AG04450 (cell line): ENCODE measurements around the gene PTPRCAP. TPM values are rescaled to one million over a fixed set of nuclear protein-coding genes. Genes with fewer than 3 reads are reported as not detected.

Source experiments
- CTCF ChIA-PET: fragments of 300-600, 350-600 bp; formaldehyde crosslinking; extraction: SDS; loops from one replicate; lab custom pipeline; 2022; ENCODE audit warnings: antibody characterized with exemption, inconsistent platforms; lab: Charles Lee
- POLR2A ChIA-PET: fragments of 350-600 bp; formaldehyde crosslinking; extraction: SDS; loops from one replicate; lab custom pipeline; 2021; ENCODE audit warnings: antibody characterized with exemption, inconsistent platforms; lab: Yijun Ruan, JAX
- DNase-seq: peaks from one replicate; pipeline ENCODE4 v3.0.0-alpha.2; 2011; ENCODE audit warnings: low read depth, low spot score
- H3K27ac ChIP-seq: one replicate; pipeline ENCODE4 v1.5.1; 2012; ENCODE audit warnings: low read depth, low read length, control low read depth
- H3K27me3 ChIP-seq: one replicate; pipeline ENCODE4 v1.6.0; 2012; ENCODE audit warnings: low read length; ENCODE audit not compliant: control insufficient read depth, insufficient read depth
- H3K4me3 ChIP-seq: 2 replicates; pipeline ENCODE4 v1.5.1; 2011; ENCODE audit warnings: mild to moderate bottlenecking, low read depth, low read length, control low read depth
- H3K9me3 ChIP-seq: 2 replicates; pipeline ENCODE4 v1.5.1; 2012; ENCODE audit warnings: low read length; ENCODE audit not compliant: control insufficient read depth, insufficient read depth
- polyA plus RNA-seq: library from polyadenylated mRNA; depleted of rRNA; stranded (reverse); fragments of >200 nt; gene quantifications from 2 replicates; pipeline ENCODE4 v1.2.3, GENCODE V29; 2011; rRNA removed
- small RNA-seq: library from RNA; depleted of rRNA; stranded (forward); fragments of <200 nt; gene quantifications from one replicate; pipeline ENCODE3, GENCODE V24; 2012; ENCODE audit warnings: low read depth; ENCODE audit not compliant: insufficient read length
- TF ChIP-seq, protein P1 (sequence below): IDR thresholded peaks from 2 replicates; pipeline ENCODE4 v1.5.1; 2011; ENCODE audit warnings: low read depth, low read length, control low read depth, inconsistent platforms

The PTPRCAP gene
- polyA plus RNA-seq, 1 experiment = 0.07 TPM

GRCh38 chr11:67387518-67387917 lies 50.0 kb downstream of the PTPRCAP start:
- H3K27me3 ChIP-seq = no peaks in the 10 kb centered on the region
- TF ChIP-seq, protein P1, sequence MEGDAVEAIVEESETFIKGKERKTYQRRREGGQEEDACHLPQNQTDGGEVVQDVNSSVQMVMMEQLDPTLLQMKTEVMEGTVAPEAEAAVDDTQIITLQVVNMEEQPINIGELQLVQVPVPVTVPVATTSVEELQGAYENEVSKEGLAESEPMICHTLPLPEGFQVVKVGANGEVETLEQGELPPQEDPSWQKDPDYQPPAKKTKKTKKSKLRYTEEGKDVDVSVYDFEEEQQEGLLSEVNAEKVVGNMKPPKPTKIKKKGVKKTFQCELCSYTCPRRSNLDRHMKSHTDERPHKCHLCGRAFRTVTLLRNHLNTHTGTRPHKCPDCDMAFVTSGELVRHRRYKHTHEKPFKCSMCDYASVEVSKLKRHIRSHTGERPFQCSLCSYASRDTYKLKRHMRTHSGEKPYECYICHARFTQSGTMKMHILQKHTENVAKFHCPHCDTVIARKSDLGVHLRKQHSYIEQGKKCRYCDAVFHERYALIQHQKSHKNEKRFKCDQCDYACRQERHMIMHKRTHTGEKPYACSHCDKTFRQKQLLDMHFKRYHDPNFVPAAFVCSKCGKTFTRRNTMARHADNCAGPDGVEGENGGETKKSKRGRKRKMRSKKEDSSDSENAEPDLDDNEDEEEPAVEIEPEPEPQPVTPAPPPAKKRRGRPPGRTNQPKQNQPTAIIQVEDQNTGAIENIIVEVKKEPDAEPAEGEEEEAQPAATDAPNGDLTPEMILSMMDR = no peak
- DNase-seq = no peak
- no peak overlapping the region for H3K27ac ChIP-seq
- H3K4me3 ChIP-seq = no peak overlapping the region
- ChIA-PET POLR2A (no interaction called here), CTCF (interaction anchor here (24.1 kb wide), 1 partner anchor 29 kb away, joined by 716 read pairs; the partner anchor contains the start of gene POLD4)
- no peaks in the 10 kb centered on the region for H3K9me3 ChIP-seq

- Histone ChIP-seq H3K9me3 (no peaks in the 10 kb centered on the region), H3K27ac (no peak overlapping the region), H3K4me3 (no peak overlapping the region), H3K27me3 (no peaks in the 10 kb centered on the region)
- DNase-seq = no peak
- CTCF ChIA-PET = interaction anchor here (0.6 to 24.1 kb wide), 3 partner anchors 15 to 67 kb away, joined by 3 to 716 read pairs (median 3); partner anchors contain the start of gene POLD4
- TF ChIP-seq, protein P1 = no peak
- POLR2A ChIA-PET = interaction anchor here (0.6 to 0.7 kb wide), 2 partner anchors 35 to 84 kb away, joined by 4 to 5 read pairs; partner anchors contain the start of gene SSH3
Measured at GRCh38 chr11:67387069-67387468, 50.4 kb downstream of the PTPRCAP start.

Small RNAs within 50 kb of the gene (small RNA-seq; reads per million reads assigned to genes)
- gene RNU6-1238P = not detected

Other genes with a start within 250 kb of the PTPRCAP start
- 17.3 and 20.2 TPM in 2 replicates for gene GRK2, start 171.2 kb downstream of the PTPRCAP start, polyA plus RNA-seq
- gene ANKRD13D, start 148.4 kb downstream of the PTPRCAP start, polyA plus RNA-seq = 14.4 and 18.4 TPM in 2 replicates
- 16.5 and 20.0 TPM in 2 replicates for gene SSH3, start 134.2 kb downstream of the PTPRCAP start, polyA plus RNA-seq
- 45.9 and 70.6 TPM in 2 replicates for gene POLD4, start 84.1 kb downstream of the PTPRCAP start, polyA plus RNA-seq
- 11.4 and 12.4 TPM in 2 replicates for gene CLCF1, start 64.1 kb downstream of the PTPRCAP start, polyA plus RNA-seq
- 3.2 and 4.1 TPM in 2 replicates for gene RAD9A, start 45.7 kb downstream of the PTPRCAP start, polyA plus RNA-seq
- 116 and 140 TPM in 2 replicates for gene PPP1CA, start 35.8 kb downstream of the PTPRCAP start, polyA plus RNA-seq
- not detected in 2 replicates for gene TBC1D10C, start 33.6 kb downstream of the PTPRCAP start, polyA plus RNA-seq
- gene CARNS1, start 22.0 kb downstream of the PTPRCAP start, polyA plus RNA-seq = 0.07 and 0.09 TPM in 2 replicates
- gene RPS6KB2, start 9.2 kb downstream of the PTPRCAP start, polyA plus RNA-seq = 36.0 and 37.7 TPM in 2 replicates
- gene CORO1B, start 5.8 kb upstream of the PTPRCAP start, polyA plus RNA-seq = 69.8 and 96.0 TPM in 2 replicates
- gene GPR152, start 15.0 kb upstream of the PTPRCAP start, polyA plus RNA-seq = not detected in 2 replicates
- not detected in 2 replicates for gene CABP4, start 17.7 kb upstream of the PTPRCAP start, polyA plus RNA-seq
- 14.7 and 22.5 TPM in 2 replicates for gene TMEM134, start 31.6 kb upstream of the PTPRCAP start, polyA plus RNA-seq
- gene AIP, start 45.3 kb upstream of the PTPRCAP start, polyA plus RNA-seq = 55.3 and 75.7 TPM in 2 replicates
- 6.4 and 8.6 TPM in 2 replicates for gene PITPNM1, start 67.7 kb upstream of the PTPRCAP start, polyA plus RNA-seq
- gene CDK2AP2, start 70.5 kb upstream of the PTPRCAP start, polyA plus RNA-seq = 11.7 and 17.2 TPM in 2 replicates
- gene CABP2, start 85.8 kb upstream of the PTPRCAP start, polyA plus RNA-seq = not detected in 2 replicates
- gene GSTP1, start 146.1 kb upstream of the PTPRCAP start, polyA plus RNA-seq = 716 and 965 TPM in 2 replicates
- 79.5 and 89.9 TPM in 2 replicates for gene NDUFV1, start 169.3 kb upstream of the PTPRCAP start, polyA plus RNA-seq
- 0.40 and 0.84 TPM in 2 replicates for gene NUDT8, start 192.3 kb upstream of the PTPRCAP start, polyA plus RNA-seq
- gene TBX10, start 202.1 kb upstream of the PTPRCAP start, polyA plus RNA-seq = not detected in 2 replicates
- not detected in 2 replicates for gene ACY3, start 213.0 kb upstream of the PTPRCAP start, polyA plus RNA-seq
- not detected in 2 replicates for gene ALDH3B2, start 236.9 kb upstream of the PTPRCAP start, polyA plus RNA-seq